SU-DHL-6 (cell line): ENCODE measurements around the gene COMMD9.

ENCODE experiments used
- H2AFZ ChIP-seq: fragments of 200-600 bp; sonication (generic); 2 replicates; pipeline ENCODE4 v1.6.1; 2014; ENCODE audit warnings: low read depth, mild to moderate bottlenecking, moderate library complexity, mixed read lengths, antibody characterized with exemption, low read length; ENCODE audit not compliant: severe bottlenecking
- H3F3A ChIP-seq: fragments of 200-600 bp; shearing (Covaris generic); 2 replicates; pipeline ENCODE4 v1.6.0; 2016; ENCODE audit warnings: antibody characterized with exemption, mild to moderate bottlenecking; ENCODE audit not compliant: insufficient read depth
- H3K27ac ChIP-seq: fragments of 200-600 bp; sonication (generic); 2 replicates; pipeline ENCODE4 v1.5.1; 2016; ENCODE audit warnings: low read depth, mild to moderate bottlenecking, low read length, moderate library complexity, mixed read lengths
- H3K27me3 ChIP-seq: fragments of 200-600 bp; sonication (generic), shearing (Covaris generic); 2 replicates; pipeline ENCODE4 v1.6.0; 2014; ENCODE audit warnings: mild to moderate bottlenecking, low read length
- H3K36me3 ChIP-seq: fragments of 200-600 bp; sonication (generic); 2 replicates; pipeline ENCODE4 v1.6.1; 2014; ENCODE audit warnings: mild to moderate bottlenecking, low read length, mixed read lengths
- H3K4me2 ChIP-seq: fragments of 300-600, 200-600 bp; shearing (Covaris generic), sonication (generic); 2 replicates; pipeline ENCODE4 v1.6.0; 2014; ENCODE audit warnings: low read length, low read depth, mild to moderate bottlenecking; ENCODE audit not compliant: poor library complexity, severe bottlenecking
- H3K4me3 ChIP-seq: fragments of 200-600 bp; sonication (generic); 2 replicates; pipeline ENCODE4 v1.5.1; 2014; ENCODE audit warnings: antibody characterized with exemption, low read length, mild to moderate bottlenecking, mixed read lengths; ENCODE audit not compliant: insufficient read depth, poor library complexity, severe bottlenecking
- H3K79me2 ChIP-seq: fragments of 200-600 bp; sonication (generic); 2 replicates; pipeline ENCODE4 v1.6.1; 2014; ENCODE audit warnings: mild to moderate bottlenecking, low read length, moderate library complexity; ENCODE audit not compliant: insufficient read depth
- H3K9ac ChIP-seq: fragments of 200-600 bp; sonication (generic); 2 replicates; pipeline ENCODE4 v1.7.0; 2014; ENCODE audit warnings: mild to moderate bottlenecking, low read length
- H3K9me2 ChIP-seq: fragments of 200-600 bp; sonication (generic); replicated peaks from 2 replicates; pipeline ENCODE4 v1.6.1; 2014; ENCODE audit warnings: low read length; ENCODE audit not compliant: insufficient read depth
- H3K9me3 ChIP-seq: fragments of 200-600 bp; sonication (generic); 2 replicates; pipeline ENCODE4 v1.6.1; 2014; ENCODE audit warnings: low read length, mixed read lengths; ENCODE audit not compliant: insufficient read depth
- H4K20me1 ChIP-seq: fragments of 200-600 bp; sonication (generic); 2 replicates; pipeline ENCODE4 v1.6.1; 2014; ENCODE audit warnings: low read depth, mild to moderate bottlenecking, antibody characterized with exemption, low read length, moderate library complexity, mixed read lengths
- CTCF ChIP-seq: fragments of 200-600 bp; sonication (generic); IDR thresholded peaks from one replicate; pipeline ENCODE4 v1.5.1; 2017; ENCODE audit warnings: antibody characterized with exemption, mild to moderate bottlenecking, low read length, moderate library complexity; ENCODE audit not compliant: insufficient read depth, poor library complexity, severe bottlenecking
- EZH2phosphoT487 ChIP-seq: fragments of 200-600 bp; sonication (generic), shearing (Covaris generic); conservative IDR thresholded peaks from 2 replicates; pipeline ENCODE4 v1.6.1; 2018; ENCODE audit warnings: mild to moderate bottlenecking, antibody characterized with exemption, low read length, moderate library complexity, mixed read lengths

Gene COMMD9

GRCh38 chr11:36304351-36304750, 15.1 kb upstream of the COMMD9 start:
- Histone ChIP-seq H3K36me3 (no peaks in the 10 kb centered on the region), H4K20me1 (no peaks in the 10 kb centered on the region), H3K4me2 (no peak overlapping the region), H3K79me2 (no peaks in the 10 kb centered on the region), H3F3A (no peaks in the 10 kb centered on the region), H3K9me3 (no peaks in the 10 kb centered on the region), H3K27ac (no peak overlapping the region), H3K27me3 (no peaks in the 10 kb centered on the region), H3K9ac (no peak overlapping the region), H3K4me3 (no peak overlapping the region), H3K9me2 (no peaks in the 10 kb centered on the region), H2AFZ (no peak overlapping the region)
- TF ChIP-seq CTCF (no peak), EZH2phosphoT487 (no peak)

GRCh38 chr11:36300650-36301049, 11.4 kb upstream of the COMMD9 start:
- Histone ChIP-seq H3K9me2 (no peaks in the 10 kb centered on the region), H4K20me1 (no peaks in the 10 kb centered on the region), H3K27me3 (no peaks in the 10 kb centered on the region), H3K27ac (no peak overlapping the region), H3K79me2 (no peaks in the 10 kb centered on the region), H3K4me3 (no peak overlapping the region), H3K9ac (no peak overlapping the region), H3K4me2 (no peak overlapping the region), H3K9me3 (no peaks in the 10 kb centered on the region), H3F3A (no peaks in the 10 kb centered on the region), H2AFZ (no peak overlapping the region), H3K36me3 (no peaks in the 10 kb centered on the region)
- no peak for TF ChIP-seq CTCF
- TF ChIP-seq EZH2phosphoT487 = no peak

GRCh38 chr11:36296884-36297543, 7.8 kb upstream of the COMMD9 start:
- H3K27ac ChIP-seq = no peak overlapping the region
- no peaks in the 10 kb centered on the region for H3K9me3 ChIP-seq
- H3K36me3 ChIP-seq = no peaks in the 10 kb centered on the region
- no peaks in the 10 kb centered on the region for H4K20me1 ChIP-seq
- no peaks in the 10 kb centered on the region for H3K27me3 ChIP-seq
- H3K4me3 ChIP-seq = no peak overlapping the region
- H2AFZ ChIP-seq = no peak overlapping the region
- H3K79me2 ChIP-seq = no peaks in the 10 kb centered on the region
- no peaks in the 10 kb centered on the region for H3F3A ChIP-seq
- no peaks in the 10 kb centered on the region for H3K9me2 ChIP-seq
- no peak overlapping the region for H3K9ac ChIP-seq
- no peak for TF ChIP-seq EZH2phosphoT487
- no peak for TF ChIP-seq CTCF
- H3K4me2 ChIP-seq = no peak overlapping the region
